GM19240 (cell line): ENCODE results near the gene CHAF1A.

ENCODE experiments used
- DNase-seq: peaks from one replicate; pipeline ENCODE4 v3.0.0; 2011; ENCODE audit warnings: low spot score; ENCODE audit not compliant: insufficient read length

The CHAF1A gene

GRCh38 chr19:4379383-4380253 lies 22.8 kb upstream of the CHAF1A start:
- DNase-seq, result no peak

- no peak for DNase-seq
These were observed 22.1 kb upstream of the CHAF1A start for GRCh38 chr19:4380254-4380727.

- DNase-seq, result no peak
These were observed 17.0 kb upstream of the CHAF1A start for GRCh38 chr19:4385291-4386040.

GRCh38 chr19:4386041-4386782 lies 16.2 kb upstream of the CHAF1A start:
- DNase-seq, result no peak

GRCh38 chr19:4388337-4389063 lies 13.9 kb upstream of the CHAF1A start:
- no peak for DNase-seq

- no peak for DNase-seq
These were observed 13.4 kb upstream of the CHAF1A start for GRCh38 chr19:4389064-4389375.

- DNase-seq, result no peak
These were observed 12.9 kb upstream of the CHAF1A start for GRCh38 chr19:4389511-4390016.

GRCh38 chr19:4390017-4390566 lies 12.3 kb upstream of the CHAF1A start:
- DNase-seq, result no peak

- DNase-seq, result no peak
These were observed 11.7 kb upstream of the CHAF1A start for GRCh38 chr19:4390567-4391305.

GRCh38 chr19:4391306-4391693 lies 11.1 kb upstream of the CHAF1A start:
- DNase-seq, result no peak

- DNase-seq, result no peak
These were observed 10.5 kb upstream of the CHAF1A start for GRCh38 chr19:4391701-4392483.

GRCh38 chr19:4393947-4394590 lies 8.4 kb upstream of the CHAF1A start:
- no peak for DNase-seq

GRCh38 chr19:4396949-4397783 lies 5.3 kb upstream of the CHAF1A start:
- DNase-seq, result no peak

- DNase-seq, result no peak
These were observed 2.7 kb upstream of the CHAF1A start for GRCh38 chr19:4399812-4400134.

- DNase-seq, result peak; percentile 79
These were observed 2.1 kb upstream of the CHAF1A start, which contains the start of gene SH3GL1 for GRCh38 chr19:4400135-4400936. Gene SH3GL1 (minus strand): TSS chr19:4400547. CDS start chr19:4400368, 179 bp downstream.

GRCh38 chr19:4401769-4402170 lies 670 bp upstream of the CHAF1A start:
- no peak for DNase-seq
